Measurements from ENCODE around the gene PLCD3. TPM values are rescaled to one million over a fixed set of nuclear protein-coding genes. Genes with fewer than 3 reads are reported as not detected.

Gene PLCD3
- polyA plus RNA-seq, 1 of the 3 experiments (the other 2 are of a cell fraction): 59.7 TPM

- TF ChIP-seq USF1 (IDR thresholded peaks at IDR 0.05; ENCODE audit: borderline replicate concordance, low read depth) (no peak), NFIC (IDR thresholded peaks at IDR 0.05; ENCODE audit: borderline replicate concordance) (peak; percentile 3; the same call in 1 of the 2 replicates)
Observed at GRCh38 chr17:45127548-45128300, 4.6 kb downstream of the PLCD3 start (continued).

DNA sequence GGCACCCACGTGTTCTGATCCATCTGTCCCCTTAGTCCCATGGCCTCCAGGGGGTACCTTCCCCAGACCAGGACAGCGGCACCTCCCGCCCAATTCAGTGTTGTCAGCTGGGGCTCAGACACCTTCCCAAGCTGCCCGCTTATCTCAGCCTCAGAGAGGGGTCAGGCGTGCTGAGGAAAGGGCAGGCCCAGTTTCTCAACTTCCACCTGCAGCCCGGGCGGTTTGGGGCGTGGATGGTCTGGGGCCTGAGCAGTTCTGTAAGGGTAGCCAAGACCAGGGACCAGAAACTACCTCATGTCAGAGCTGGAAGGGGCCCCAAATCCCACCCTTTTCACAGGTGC, 5.1 kb downstream of the PLCD3 start:
- Histone ChIP-seq H3K4me2 (peak overlapping the region; percentile 70), H3K4me3 (ENCODE audit: low read depth in 2 of 2, low read length in 1 of 2) (no peak overlapping the region), H3K9me3 (no peaks in the 10 kb centered on the region), H3K9ac (0 out of 2 replicates have a peak overlapping the region, but pooled peaks have one; percentile 19), H2AFZ (ENCODE audit: low read depth) (no peak overlapping the region), H3K27ac (ENCODE audit: low read depth in 2 of 2, low read length in 1 of 2) (peak overlapping the region; percentile 7 to 65), H4K20me1 (ENCODE audit: insufficient read depth) (no peaks in the 10 kb centered on the region), H3K79me2 (ENCODE audit: insufficient read depth) (peaks cover 97% of the 10 kb centered on the region), H3K27me3 (ENCODE audit: insufficient read depth) (no peaks in the 10 kb centered on the region), H3F3A (replicated peaks; ENCODE audit: insufficient read depth) (peaks cover 20% of the 10 kb centered on the region), H3K9me2 (no peaks in the 10 kb centered on the region), H3K36me3 (replicated peaks in 1 of 2; ENCODE audit: control insufficient read depth in 1 of 2, insufficient read depth in 2 of 2, low read length in 1 of 2) (peaks cover 0 to 7% of the 10 kb centered on the region in 2 experiments), H3K4me1 (ENCODE audit: control insufficient read depth in 1 of 2, insufficient read depth in 2 of 2, low read depth in 1 of 2, low read length in 1 of 2) (peaks cover 37 to 41% of the 10 kb centered on the region in 2 experiments; a peak in 3 of 4 replicates)
- TF ChIP-seq FOXJ3 (CRISPR knock-in tag; IDR thresholded peaks at IDR 0.05) (no peak), EZH2phosphoT487 (IDR thresholded peaks at IDR 0.05; ENCODE audit: borderline replicate concordance, low read depth) (no peak), ELF1 (IDR thresholded peaks at IDR 0.05) (no peak), TEAD4 (IDR thresholded peaks at IDR 0.05; ENCODE audit: borderline replicate concordance, insufficient read depth) (no peak), TCF12 (IDR thresholded peaks at IDR 0.05) (no peak), RFX5 (IDR thresholded peaks at IDR 0.05; ENCODE audit: low read length) (no peak), MEF2A (IDR thresholded peaks at IDR 0.05; ENCODE audit: borderline replicate concordance, low read depth) (no peak), RXRA (IDR thresholded peaks at IDR 0.05; ENCODE audit: borderline replicate concordance, low read depth) (no peak), PBX3 (IDR thresholded peaks at IDR 0.05) (no peak), FOXM1 (IDR thresholded peaks at IDR 0.05; ENCODE audit: low read depth) (no peak), ZBTB33 (IDR thresholded peaks at IDR 0.05; ENCODE audit: borderline replicate concordance, low read depth) (no peak), CHD2 (IDR thresholded peaks at IDR 0.05; ENCODE audit: low read length, partially characterized antibody) (no peak), SMC3 (IDR thresholded peaks at IDR 0.05; ENCODE audit: low read depth, low read length) (no peak), RCOR1 (IDR thresholded peaks at IDR 0.05; ENCODE audit: low read length) (no peak)
- TF ChIP-seq, protein P1, sequence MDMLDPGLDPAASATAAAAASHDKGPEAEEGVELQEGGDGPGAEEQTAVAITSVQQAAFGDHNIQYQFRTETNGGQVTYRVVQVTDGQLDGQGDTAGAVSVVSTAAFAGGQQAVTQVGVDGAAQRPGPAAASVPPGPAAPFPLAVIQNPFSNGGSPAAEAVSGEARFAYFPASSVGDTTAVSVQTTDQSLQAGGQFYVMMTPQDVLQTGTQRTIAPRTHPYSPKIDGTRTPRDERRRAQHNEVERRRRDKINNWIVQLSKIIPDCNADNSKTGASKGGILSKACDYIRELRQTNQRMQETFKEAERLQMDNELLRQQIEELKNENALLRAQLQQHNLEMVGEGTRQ (IDR thresholded peaks at IDR 0.05; ENCODE audit: borderline replicate concordance, low read depth, low read length): no peak
- TF ChIP-seq, protein P2, sequence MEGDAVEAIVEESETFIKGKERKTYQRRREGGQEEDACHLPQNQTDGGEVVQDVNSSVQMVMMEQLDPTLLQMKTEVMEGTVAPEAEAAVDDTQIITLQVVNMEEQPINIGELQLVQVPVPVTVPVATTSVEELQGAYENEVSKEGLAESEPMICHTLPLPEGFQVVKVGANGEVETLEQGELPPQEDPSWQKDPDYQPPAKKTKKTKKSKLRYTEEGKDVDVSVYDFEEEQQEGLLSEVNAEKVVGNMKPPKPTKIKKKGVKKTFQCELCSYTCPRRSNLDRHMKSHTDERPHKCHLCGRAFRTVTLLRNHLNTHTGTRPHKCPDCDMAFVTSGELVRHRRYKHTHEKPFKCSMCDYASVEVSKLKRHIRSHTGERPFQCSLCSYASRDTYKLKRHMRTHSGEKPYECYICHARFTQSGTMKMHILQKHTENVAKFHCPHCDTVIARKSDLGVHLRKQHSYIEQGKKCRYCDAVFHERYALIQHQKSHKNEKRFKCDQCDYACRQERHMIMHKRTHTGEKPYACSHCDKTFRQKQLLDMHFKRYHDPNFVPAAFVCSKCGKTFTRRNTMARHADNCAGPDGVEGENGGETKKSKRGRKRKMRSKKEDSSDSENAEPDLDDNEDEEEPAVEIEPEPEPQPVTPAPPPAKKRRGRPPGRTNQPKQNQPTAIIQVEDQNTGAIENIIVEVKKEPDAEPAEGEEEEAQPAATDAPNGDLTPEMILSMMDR (IDR thresholded peaks at IDR 0.05): no peak
- DNase-seq: no peak
- 83% methylated on average over 6 of the region's 8 CpGs for WGBS (ENCODE audit: low lambda C conversion rate)
- ChIA-PET POLR2A (interaction anchor here (1.0 to 1.7 kb wide), 2 partner anchors 11 to 22 kb away, joined by 4 to 5 read pairs; partner anchors contain the start of gene HEXIM1), CTCF (interaction anchor here (0.7 to 10.8 kb wide), 4 partner anchors 9 to 105 kb away, joined by 3 to 194 read pairs (median 87); no protein-coding TSS in a partner anchor)
